Ishikawa (cell line): Measurements from ENCODE around the gene TPK1.

ENCODE experiments used
- CEBPB ChIP-seq: IDR thresholded peaks from 2 replicates; pipeline ENCODE4 v1.6.1; 2012
- EP300 ChIP-seq: IDR thresholded peaks from 2 replicates; pipeline ENCODE4 v1.6.1; 2012; ENCODE audit warnings: borderline replicate concordance
- MAX ChIP-seq: IDR thresholded peaks from 2 replicates; pipeline ENCODE4 v1.6.1; 2012
- NFIC ChIP-seq: IDR thresholded peaks from 2 replicates; pipeline ENCODE4 v1.6.1; 2012
- RAD21 ChIP-seq: IDR thresholded peaks from 2 replicates; pipeline ENCODE4 v1.6.1; 2012; ENCODE audit warnings: low read depth
- REST ChIP-seq: IDR thresholded peaks from 2 replicates; pipeline ENCODE4 v1.6.1; 2012; ENCODE audit warnings: low read depth, mild to moderate bottlenecking
- TAF1 ChIP-seq: IDR thresholded peaks from 2 replicates; pipeline ENCODE4 v1.6.1; 2012; ENCODE audit warnings: low read depth, mild to moderate bottlenecking
- TCF12 ChIP-seq: IDR thresholded peaks from 2 replicates; pipeline ENCODE4 v1.6.1; 2012; ENCODE audit warnings: low read depth
- TEAD4 ChIP-seq: IDR thresholded peaks from 2 replicates; pipeline ENCODE4 v1.6.1; 2012
- YY1 ChIP-seq: IDR thresholded peaks from 2 replicates; pipeline ENCODE4 v1.6.1; 2012; ENCODE audit warnings: low read depth
- ZBTB7A ChIP-seq: IDR thresholded peaks from 2 replicates; pipeline ENCODE4 v1.6.1; 2012; ENCODE audit warnings: low read depth

- TF ChIP-seq EP300, result no peak; the same call in 1 of the 2 replicates
- TF ChIP-seq YY1, result no peak
- no peak for TF ChIP-seq MAX
- TF ChIP-seq NFIC, result peak; percentile 69
- no peak for TF ChIP-seq TAF1
- TF ChIP-seq TCF12, result no peak
- TF ChIP-seq RAD21, result no peak
- no peak for TF ChIP-seq ZBTB7A
- TF ChIP-seq CEBPB, result no peak
- TF ChIP-seq REST, result no peak
- TF ChIP-seq TEAD4, result no peak
These were observed 8.2 kb downstream of the TPK1 start for GRCh38 chr7:144827621-144828020.
